Keratinocyte (primary cell): ENCODE measurements around the gene CBFA2T3.

Source experiments
- EZH2 ChIP-seq: IDR thresholded peaks from one replicate; pipeline ENCODE4 v1.6.1; 2012; ENCODE audit warnings: inconsistent platforms, mild to moderate bottlenecking, low read length, moderate library complexity
- TF ChIP-seq, protein P1 (sequence below), 3 experiments: IDR thresholded peaks in 1 of 3; conservative IDR thresholded peaks in 1 of 3; optimal IDR thresholded peaks in 1 of 3; 2 replicates in 2 of 3; 3 replicates in 1 of 3; pipeline versions ENCODE3 to v1.5.1; 2011; ENCODE audit warnings: low read length in 3 of 3, mild to moderate bottlenecking in 3 of 3, moderate library complexity in 2 of 3, control low read depth in 1 of 3, inconsistent platforms in 1 of 3; ENCODE audit not compliant: insufficient read depth in 2 of 3; ENCODE audit errors: extremely low read depth in 1 of 3

- TF ChIP-seq, protein P1, sequence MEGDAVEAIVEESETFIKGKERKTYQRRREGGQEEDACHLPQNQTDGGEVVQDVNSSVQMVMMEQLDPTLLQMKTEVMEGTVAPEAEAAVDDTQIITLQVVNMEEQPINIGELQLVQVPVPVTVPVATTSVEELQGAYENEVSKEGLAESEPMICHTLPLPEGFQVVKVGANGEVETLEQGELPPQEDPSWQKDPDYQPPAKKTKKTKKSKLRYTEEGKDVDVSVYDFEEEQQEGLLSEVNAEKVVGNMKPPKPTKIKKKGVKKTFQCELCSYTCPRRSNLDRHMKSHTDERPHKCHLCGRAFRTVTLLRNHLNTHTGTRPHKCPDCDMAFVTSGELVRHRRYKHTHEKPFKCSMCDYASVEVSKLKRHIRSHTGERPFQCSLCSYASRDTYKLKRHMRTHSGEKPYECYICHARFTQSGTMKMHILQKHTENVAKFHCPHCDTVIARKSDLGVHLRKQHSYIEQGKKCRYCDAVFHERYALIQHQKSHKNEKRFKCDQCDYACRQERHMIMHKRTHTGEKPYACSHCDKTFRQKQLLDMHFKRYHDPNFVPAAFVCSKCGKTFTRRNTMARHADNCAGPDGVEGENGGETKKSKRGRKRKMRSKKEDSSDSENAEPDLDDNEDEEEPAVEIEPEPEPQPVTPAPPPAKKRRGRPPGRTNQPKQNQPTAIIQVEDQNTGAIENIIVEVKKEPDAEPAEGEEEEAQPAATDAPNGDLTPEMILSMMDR (optimal IDR thresholded peaks at IDR 0.05 in 1 of 3, IDR thresholded peaks at IDR 0.05 in 1 of 3, conservative IDR thresholded peaks at IDR 0.05 in 1 of 3; ENCODE audit: extremely low read depth in 1 of 3, insufficient read depth in 2 of 3, low read length in 3 of 3): no peak
- TF ChIP-seq EZH2: no peak
Observed at GRCh38 chr16:88976366-88977017, 515 bp downstream of the CBFA2T3 start.
